Measurements from ENCODE around the gene CHL1. TPM values are rescaled to one million over a fixed set of nuclear protein-coding genes. Genes with fewer than 3 reads are reported as not detected.

CHL1 gene
- total and polyA plus RNA-seq, 2 experiments from 2014 or later = 1.4 to 1.9 TPM

- TF ChIP-seq NANOG (IDR thresholded peaks at IDR 0.05; ENCODE audit: borderline replicate concordance) = no peak
Measured at GRCh38 chr3:435161-435560, 238.6 kb downstream of the CHL1 start (continued).

- H3K9me3 Mint-ChIP-seq = peaks cover 95% of the 10 kb centered on the region
- TF ChIP-seq NANOG (IDR thresholded peaks at IDR 0.05; ENCODE audit: borderline replicate concordance) (no peak), STAT1 (IDR thresholded peaks at IDR 0.05; ENCODE audit: unreplicated experiment) (no peak), CTCF (conservative IDR thresholded peaks at IDR 0.05; ENCODE audit: low read depth in 2 of 2) (no peak; a peak in 1 of 4 replicates)
- TF ChIP-seq, protein P1, sequence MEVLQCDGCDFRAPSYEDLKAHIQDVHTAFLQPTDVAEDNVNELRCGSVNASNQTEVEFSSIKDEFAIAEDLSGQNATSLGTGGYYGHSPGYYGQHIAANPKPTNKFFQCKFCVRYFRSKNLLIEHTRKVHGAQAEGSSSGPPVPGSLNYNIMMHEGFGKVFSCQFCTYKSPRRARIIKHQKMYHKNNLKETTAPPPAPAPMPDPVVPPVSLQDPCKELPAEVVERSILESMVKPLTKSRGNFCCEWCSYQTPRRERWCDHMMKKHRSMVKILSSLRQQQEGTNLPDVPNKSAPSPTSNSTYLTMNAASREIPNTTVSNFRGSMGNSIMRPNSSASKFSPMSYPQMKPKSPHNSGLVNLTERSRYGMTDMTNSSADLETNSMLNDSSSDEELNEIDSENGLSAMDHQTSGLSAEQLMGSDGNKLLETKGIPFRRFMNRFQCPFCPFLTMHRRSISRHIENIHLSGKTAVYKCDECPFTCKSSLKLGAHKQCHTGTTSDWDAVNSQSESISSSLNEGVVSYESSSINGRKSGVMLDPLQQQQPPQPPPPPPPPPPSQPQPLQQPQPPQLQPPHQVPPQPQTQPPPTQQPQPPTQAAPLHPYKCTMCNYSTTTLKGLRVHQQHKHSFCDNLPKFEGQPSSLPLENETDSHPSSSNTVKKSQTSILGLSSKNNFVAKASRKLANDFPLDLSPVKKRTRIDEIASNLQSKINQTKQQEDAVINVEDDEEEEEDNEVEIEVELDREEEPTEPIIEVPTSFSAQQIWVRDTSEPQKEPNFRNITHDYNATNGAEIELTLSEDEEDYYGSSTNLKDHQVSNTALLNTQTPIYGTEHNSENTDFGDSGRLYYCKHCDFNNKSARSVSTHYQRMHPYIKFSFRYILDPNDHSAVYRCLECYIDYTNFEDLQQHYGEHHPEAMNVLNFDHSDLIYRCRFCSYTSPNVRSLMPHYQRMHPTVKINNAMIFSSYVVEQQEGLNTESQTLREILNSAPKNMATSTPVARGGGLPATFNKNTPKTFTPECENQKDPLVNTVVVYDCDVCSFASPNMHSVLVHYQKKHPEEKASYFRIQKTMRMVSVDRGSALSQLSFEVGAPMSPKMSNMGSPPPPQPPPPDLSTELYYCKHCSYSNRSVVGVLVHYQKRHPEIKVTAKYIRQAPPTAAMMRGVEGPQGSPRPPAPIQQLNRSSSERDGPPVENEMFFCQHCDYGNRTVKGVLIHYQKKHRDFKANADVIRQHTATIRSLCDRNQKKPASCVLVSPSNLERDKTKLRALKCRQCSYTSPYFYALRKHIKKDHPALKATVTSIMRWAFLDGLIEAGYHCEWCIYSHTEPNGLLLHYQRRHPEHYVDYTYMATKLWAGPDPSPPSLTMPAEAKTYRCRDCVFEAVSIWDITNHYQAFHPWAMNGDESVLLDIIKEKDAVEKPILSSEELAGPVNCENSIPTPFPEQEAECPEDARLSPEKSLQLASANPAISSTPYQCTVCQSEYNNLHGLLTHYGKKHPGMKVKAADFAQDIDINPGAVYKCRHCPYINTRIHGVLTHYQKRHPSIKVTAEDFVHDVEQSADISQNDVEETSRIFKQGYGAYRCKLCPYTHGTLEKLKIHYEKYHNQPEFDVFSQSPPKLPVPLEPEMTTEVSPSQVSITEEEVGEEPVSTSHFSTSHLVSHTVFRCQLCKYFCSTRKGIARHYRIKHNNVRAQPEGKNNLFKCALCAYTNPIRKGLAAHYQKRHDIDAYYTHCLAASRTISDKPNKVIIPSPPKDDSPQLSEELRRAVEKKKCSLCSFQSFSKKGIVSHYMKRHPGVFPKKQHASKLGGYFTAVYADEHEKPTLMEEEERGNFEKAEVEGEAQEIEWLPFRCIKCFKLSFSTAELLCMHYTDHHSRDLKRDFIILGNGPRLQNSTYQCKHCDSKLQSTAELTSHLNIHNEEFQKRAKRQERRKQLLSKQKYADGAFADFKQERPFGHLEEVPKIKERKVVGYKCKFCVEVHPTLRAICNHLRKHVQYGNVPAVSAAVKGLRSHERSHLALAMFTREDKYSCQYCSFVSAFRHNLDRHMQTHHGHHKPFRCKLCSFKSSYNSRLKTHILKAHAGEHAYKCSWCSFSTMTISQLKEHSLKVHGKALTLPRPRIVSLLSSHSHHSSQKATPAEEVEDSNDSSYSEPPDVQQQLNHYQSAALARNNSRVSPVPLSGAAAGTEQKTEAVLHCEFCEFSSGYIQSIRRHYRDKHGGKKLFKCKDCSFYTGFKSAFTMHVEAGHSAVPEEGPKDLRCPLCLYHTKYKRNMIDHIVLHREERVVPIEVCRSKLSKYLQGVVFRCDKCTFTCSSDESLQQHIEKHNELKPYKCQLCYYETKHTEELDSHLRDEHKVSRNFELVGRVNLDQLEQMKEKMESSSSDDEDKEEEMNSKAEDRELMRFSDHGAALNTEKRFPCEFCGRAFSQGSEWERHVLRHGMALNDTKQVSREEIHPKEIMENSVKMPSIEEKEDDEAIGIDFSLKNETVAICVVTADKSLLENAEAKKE (CRISPR knock-in tag; IDR thresholded peaks at IDR 0.05) = no peak
- Histone ChIP-seq H3K4me2 (no peak overlapping the region), H3K9me2 (ENCODE audit: insufficient read depth) (no peaks in the 10 kb centered on the region), H3K4me1 (ENCODE audit: insufficient read depth) (peaks cover 9% of the 10 kb centered on the region), H3K27me3 (ENCODE audit: insufficient read depth) (peaks cover 29% of the 10 kb centered on the region; the same call in 1 of the 2 replicates), H3K36me3 (ENCODE audit: insufficient read depth) (no peaks in the 10 kb centered on the region), H3K4me3 (no peak overlapping the region), H3K79me2 (replicated peaks; ENCODE audit: insufficient read depth) (no peaks in the 10 kb centered on the region), H4K20me1 (replicated peaks; ENCODE audit: insufficient read depth) (no peaks in the 10 kb centered on the region), H2AFZ (no peak overlapping the region), H3F3A (replicated peaks; ENCODE audit: low read depth) (no peaks in the 10 kb centered on the region), H3K27ac (ENCODE audit: low read depth) (no peak overlapping the region)
- H3K27me3 Mint-ChIP-seq (ENCODE audit: insufficient read depth, low read depth, poor library complexity) = peaks cover 3% of the 10 kb centered on the region
- H3K27ac Mint-ChIP-seq = no peak overlapping the region
- peaks cover 36% of the 10 kb centered on the region for H3K36me3 Mint-ChIP-seq (ENCODE audit: low read depth)
- ATAC-seq (no peak), DNase-seq (ENCODE audit: low spot score) (no peak)
- H3K4me3 Mint-ChIP-seq = no peak overlapping the region
- no peaks in the 10 kb centered on the region for H3K4me1 Mint-ChIP-seq
Measured at GRCh38 chr3:436053-436452, 239.5 kb downstream of the CHL1 start.
